Activated CD8-positive, alpha-beta memory T cell treated with anti-CD3 and anti-CD28 coated beads, Interleukin-2, amount 50 U/mL, for 1 hour (primary cell): ENCODE measurements around the gene TMEM223.
"Not testable (repeated sequence)": the region's sequence is repeated elsewhere in the genome, so short reads cannot be mapped to it uniquely, and the experiment has no call there.

Source experiments
- DNase-seq: peaks from one replicate; pipeline ENCODE4 v3.0.0-alpha.2; 2020; ENCODE audit errors: extremely low read depth

Gene TMEM223

DNA sequence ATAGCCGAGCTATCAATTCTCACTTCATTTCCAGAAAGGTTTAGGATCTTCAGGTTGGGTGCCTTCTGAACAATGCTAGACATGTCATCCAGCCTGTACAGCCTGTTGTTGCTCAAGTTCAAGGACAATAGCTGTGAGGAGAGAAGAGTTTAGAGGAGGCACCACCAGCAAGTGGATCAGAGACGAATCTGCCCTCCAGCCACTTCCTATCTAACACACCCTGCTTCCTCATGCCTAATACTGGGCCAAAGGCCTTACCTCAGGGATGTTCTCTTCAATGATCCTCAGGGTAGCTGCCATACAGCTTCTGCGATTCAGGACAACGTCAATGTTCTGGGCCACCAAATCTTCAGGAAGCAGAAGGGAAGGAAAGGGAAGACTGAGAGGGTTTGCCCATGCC lies 9.3 kb upstream of the TMEM223 start:
- no peak for DNase-seq

DNA sequence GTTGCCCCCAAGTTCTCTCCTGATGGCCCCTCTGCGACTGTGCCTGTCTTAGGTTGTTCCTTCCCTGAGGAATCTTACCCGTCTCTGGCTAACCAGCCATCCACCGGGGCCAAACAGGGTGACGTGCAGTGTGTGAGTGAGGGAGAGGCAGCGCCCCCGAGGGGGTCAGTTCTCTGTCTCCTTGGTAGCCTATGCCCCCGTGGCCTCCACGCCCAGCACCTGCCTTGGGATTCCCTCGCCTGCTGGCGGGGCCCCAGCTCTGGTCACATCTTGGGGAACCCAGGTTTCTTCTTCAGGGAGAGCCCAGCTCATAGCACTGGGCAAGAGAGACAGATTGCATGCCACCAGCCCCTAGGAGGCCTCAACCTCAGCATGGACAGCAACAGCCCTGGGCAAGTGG lies 7.7 kb upstream of the TMEM223 start:
- DNase-seq, result no peak

GRCh38 chr11:62796281-62796680 lies 4.5 kb upstream of the TMEM223 start:
- no peak for DNase-seq

DNA sequence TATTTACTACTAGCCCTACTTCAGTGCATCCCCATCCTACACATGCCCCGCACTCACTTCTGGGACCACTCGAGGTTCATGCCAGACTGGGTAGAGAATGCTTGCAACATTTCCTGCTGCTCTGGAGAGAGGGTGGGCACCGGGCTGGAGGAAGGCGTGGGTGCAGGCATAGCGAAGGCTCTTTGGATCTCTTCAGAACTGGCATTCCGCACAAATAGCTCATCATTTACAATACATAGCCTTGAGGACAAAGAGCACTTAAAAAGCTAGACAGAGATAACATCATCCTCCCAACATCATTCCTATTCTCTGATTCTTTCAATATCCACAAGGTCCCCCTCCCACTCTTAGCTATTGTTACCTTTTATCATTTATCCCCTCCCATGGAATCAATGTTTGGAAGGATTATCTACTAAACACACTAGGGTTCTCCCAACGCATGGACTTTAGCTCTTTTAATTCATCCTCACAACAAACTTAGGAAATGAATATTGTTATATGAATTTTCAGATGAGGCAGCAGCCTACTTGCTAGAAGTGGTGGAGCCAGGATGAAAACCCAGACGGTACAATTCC lies 2.5 kb upstream of the TMEM223 start:
- DNase-seq, result no peak

- DNase-seq, result no peak
Observed at GRCh38 chr11:62792202-62792575, 383 bp upstream of the TMEM223 start.

DNA sequence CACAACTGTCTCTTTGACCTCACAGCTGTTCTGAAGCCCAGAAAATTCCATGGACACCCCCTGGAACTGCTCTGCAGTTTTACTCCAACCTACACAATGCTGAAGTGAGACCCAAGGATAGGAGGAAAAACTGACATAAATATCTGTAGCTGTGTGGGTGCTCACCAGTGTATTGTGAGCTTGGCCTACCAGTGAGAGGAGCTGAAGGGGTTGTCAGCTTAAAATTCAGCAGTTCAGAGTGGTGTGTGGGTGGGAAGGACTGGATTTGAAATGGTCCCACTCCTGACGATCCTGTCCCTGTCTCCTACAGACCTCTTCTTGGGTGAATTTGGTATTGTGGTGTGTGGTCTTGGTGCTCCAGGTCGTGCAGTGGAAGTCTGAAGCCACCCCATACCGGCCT lies 2.2 kb downstream of the TMEM223 start:
- no peak for DNase-seq

DNA sequence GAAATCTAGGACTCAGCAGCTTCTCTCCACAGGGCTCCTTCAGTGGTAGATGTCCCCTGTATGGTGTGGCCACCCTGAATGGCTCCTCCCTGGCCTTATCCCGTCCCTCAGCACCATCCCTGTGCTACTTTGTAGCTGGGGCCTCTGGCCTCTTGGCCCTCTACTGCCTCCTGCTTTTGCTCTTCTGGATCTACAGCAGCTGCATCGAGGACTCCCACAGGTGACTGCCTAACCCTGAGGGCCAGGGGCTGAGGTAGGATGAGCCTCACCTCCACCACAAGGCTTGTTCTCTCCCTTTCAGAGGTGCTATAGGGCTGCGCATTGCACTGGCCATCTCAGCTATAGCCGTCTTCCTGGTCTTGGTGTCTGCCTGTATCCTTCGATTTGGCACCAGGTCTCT lies 2.8 kb downstream of the TMEM223 start:
- DNase-seq, result no peak

- DNase-seq, result peak; percentile 100
Observed at GRCh38 chr11:62787005-62787759, 4.6 kb downstream of the TMEM223 start, which contains the start of gene TMEM179B. Gene TMEM179B, plus strand, starts transcription at chr11:62787402. Its CDS starts 30 bp downstream, at chr11:62787432.

- DNase-seq, result no peak
Observed at GRCh38 chr11:62786318-62787004, 5.3 kb downstream of the TMEM223 start.

GRCh38 chr11:62782753-62783152 lies 9.1 kb downstream of the TMEM223 start:
- no peak for DNase-seq

GRCh38 chr11:62778441-62778840 lies 13.4 kb downstream of the TMEM223 start:
- DNase-seq, result no peak

GRCh38 chr11:62777389-62777788 lies 14.4 kb downstream of the TMEM223 start:
- no peak for DNase-seq

- no peak for DNase-seq
Observed at GRCh38 chr11:62775646-62776045, 16.2 kb downstream of the TMEM223 start.

GRCh38 chr11:62774407-62774806 lies 17.4 kb downstream of the TMEM223 start:
- DNase-seq, result no peak

DNA sequence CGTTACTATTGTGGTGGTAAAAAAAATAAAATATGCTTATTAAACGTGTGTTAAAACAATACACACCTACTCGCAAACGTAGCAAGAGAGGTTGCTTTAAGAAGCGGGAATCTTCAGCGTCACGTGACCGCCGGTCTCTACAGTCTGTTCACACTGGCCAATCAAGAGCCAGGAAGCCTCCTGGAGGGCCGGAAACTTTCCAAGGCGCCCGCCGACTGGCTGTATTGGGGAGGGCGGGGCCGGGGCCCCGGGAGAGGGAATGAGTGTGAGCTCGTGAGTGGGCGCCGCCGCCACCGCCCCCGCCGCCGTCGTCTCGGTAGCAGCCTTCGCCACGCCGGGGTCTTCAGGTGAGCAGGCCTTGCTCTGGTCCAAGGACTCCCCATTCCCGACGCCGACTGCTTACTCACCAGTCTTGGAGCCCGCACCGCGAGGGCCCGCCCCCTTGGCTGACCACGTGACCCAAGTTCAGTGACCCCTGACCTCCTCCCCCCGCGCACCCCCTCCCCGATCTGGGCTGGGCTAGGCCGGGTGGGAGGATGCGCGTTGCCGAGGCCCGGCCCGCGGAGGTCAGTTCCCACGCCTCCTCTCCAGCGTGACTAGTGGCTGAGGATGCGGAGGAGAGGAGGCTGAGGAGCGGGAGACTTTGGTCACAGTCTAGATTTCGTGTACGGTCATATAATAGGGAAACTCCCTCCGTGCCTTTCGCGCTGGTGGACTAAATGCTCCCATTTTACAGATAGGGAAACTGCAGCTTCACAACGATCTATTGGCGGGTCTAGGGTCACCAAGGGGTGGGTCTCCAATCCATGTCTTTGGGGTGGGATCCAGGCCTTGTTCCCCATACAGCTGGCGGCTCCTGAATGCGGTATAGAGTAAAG lies 20.4 kb downstream of the TMEM223 start, which contains the start of gene TAF6L:
Gene TAF6L, plus strand, starts transcription at position 253 of the 878 bp plus-strand sequence. CDS start 4,388 bp downstream, outside the sequence.
- peak; percentile 65 for DNase-seq

- DNase-seq, result no peak
Observed at GRCh38 chr11:62770778-62771143, 21.0 kb downstream of the TMEM223 start.

DNA sequence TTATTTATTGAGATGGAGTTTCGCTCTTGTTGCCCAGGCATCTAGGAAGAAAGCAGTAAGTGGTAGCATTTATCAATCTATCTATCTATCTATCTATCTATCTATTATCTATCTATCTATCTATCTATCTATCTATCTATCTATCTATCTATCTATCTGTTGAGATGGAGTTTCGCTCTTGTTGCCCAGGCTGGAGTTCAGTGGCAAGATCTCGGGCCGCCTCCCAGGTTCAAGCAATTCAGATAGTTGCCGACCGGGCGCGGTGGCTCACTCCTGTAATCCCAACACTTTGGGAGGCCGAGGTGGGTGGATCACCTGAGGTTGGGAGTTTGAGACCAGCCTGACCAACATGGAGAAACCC lies 31.0 kb downstream of the TMEM223 start:
- DNase-seq, result not testable (repeated sequence)

GRCh38 chr11:62757846-62758788 lies 33.7 kb downstream of the TMEM223 start:
- no peak for DNase-seq

DNA sequence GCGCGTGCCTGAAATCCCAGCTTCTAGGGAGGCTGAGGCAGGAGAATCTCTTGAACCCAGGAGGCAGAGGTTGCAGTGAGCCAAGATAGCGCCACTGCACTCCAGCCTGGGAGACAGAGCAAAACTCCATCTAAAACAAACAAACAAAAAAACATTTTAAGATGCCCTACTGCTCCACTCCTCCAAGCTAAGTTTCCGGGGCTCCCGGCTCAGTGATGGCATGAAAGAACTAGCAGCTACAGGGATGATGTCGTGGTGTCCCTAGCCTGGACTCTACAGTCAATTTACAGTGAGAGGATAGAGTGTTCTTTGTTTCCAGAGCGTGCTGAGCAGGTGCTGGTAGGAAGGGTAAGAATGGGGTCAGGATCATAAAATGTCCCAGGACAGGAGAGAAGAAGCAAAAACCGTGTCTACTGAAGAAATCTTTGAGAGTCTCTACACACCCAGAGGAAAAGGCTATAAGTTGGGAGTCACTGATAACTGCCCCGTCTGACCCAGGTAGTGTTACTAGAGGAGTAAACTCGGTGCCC lies 36.7 kb downstream of the TMEM223 start:
- DNase-seq, result no peak

GRCh38 chr11:62753736-62754603 lies 37.8 kb downstream of the TMEM223 start, which contains the start of gene ZBTB3:
Gene ZBTB3, minus strand, starts transcription at chr11:62754160. Its CDS starts 496 bp downstream, at chr11:62753664.
- DNase-seq, result peak; percentile 96
